CD14-positive monocyte (primary cell): ENCODE data around the gene PSEN1. TPM values are rescaled to one million over a fixed set of nuclear protein-coding genes. Genes with fewer than 3 reads are reported as not detected.

ENCODE experiments used
- DNase-seq, 3 donors: peaks; one replicate each; pipeline ENCODE4 v3.0.0-alpha.2; 2011 to 2022
- H2AFZ ChIP-seq: 2 replicates; pipeline ENCODE4 v1.6.0; 2012; ENCODE audit warnings: mild to moderate bottlenecking, low read depth, low read length, inconsistent platforms; ENCODE audit not compliant: insufficient read depth, poor library complexity, severe bottlenecking
- H3K27ac ChIP-seq, 2 donors: 1 replicate in 1 of 2; 2 replicates in 1 of 2; pipeline ENCODE4 v1.5.1; 2012 to 2013; ENCODE audit warnings: low read length in 2 of 2, control low read depth in 1 of 2, inconsistent platforms in 1 of 2, low read depth in 1 of 2, mild to moderate bottlenecking in 1 of 2
- H3K27me3 ChIP-seq, 2 donors: one replicate each; pipeline versions ENCODE4 v1.6.0 to v1.6.1; 2011 to 2013; ENCODE audit warnings: low read length in 2 of 2; ENCODE audit not compliant: control insufficient read depth in 2 of 2, insufficient read depth in 2 of 2
- H3K36me3 ChIP-seq, 2 donors: replicated peaks in 1 of 2; 1 replicate in 1 of 2; 2 replicates in 1 of 2; pipeline versions ENCODE4 v1.5.1 to v1.6.1; 2012 to 2013; ENCODE audit warnings: low read length in 2 of 2, control low read depth in 1 of 2, inconsistent platforms in 1 of 2, mild to moderate bottlenecking in 1 of 2; ENCODE audit not compliant: insufficient read depth in 2 of 2, control insufficient read depth in 1 of 2
- H3K4me1 ChIP-seq, 2 donors: 1 replicate in 1 of 2; 2 replicates in 1 of 2; pipeline versions ENCODE4 v1.5.1 to v1.6.1; 2012 to 2013; ENCODE audit warnings: low read length in 2 of 2, control low read depth in 1 of 2, inconsistent platforms in 1 of 2, mild to moderate bottlenecking in 1 of 2, moderate library complexity in 1 of 2; ENCODE audit not compliant: insufficient read depth in 2 of 2, control insufficient read depth in 1 of 2
- H3K4me2 ChIP-seq: replicated peaks from 2 replicates; pipeline ENCODE3; 2012; ENCODE audit warnings: low read length, moderate library complexity, mild to moderate bottlenecking; ENCODE audit not compliant: poor library complexity, severe bottlenecking; ENCODE audit errors: extremely low read depth
- H3K4me3 ChIP-seq, 3 experiments: fragments of 200-600 bp in 1 of 3; sonication (generic) in 1 of 3; replicated peaks in 1 of 3; 1 replicate in 2 of 3; 2 replicates in 1 of 3; pipeline ENCODE4 v1.5.1; 2011 to 2013; ENCODE audit warnings: low read length in 3 of 3, mild to moderate bottlenecking in 3 of 3, control low read depth in 2 of 3, low read depth in 2 of 3, inconsistent platforms in 1 of 3, moderate library complexity in 1 of 3
- H3K79me2 ChIP-seq: 2 replicates; pipeline ENCODE4 v1.6.0; 2012; ENCODE audit warnings: mild to moderate bottlenecking, control low read depth, inconsistent platforms, low read length, moderate library complexity; ENCODE audit not compliant: insufficient read depth
- H3K9ac ChIP-seq: 2 replicates; pipeline ENCODE4 v1.6.0; 2017; ENCODE audit warnings: low read length, mild to moderate bottlenecking; ENCODE audit not compliant: insufficient read depth, poor library complexity, severe bottlenecking
- H3K9me3 ChIP-seq, 2 donors: replicated peaks in 1 of 2; 1 replicate in 1 of 2; 2 replicates in 1 of 2; pipeline versions ENCODE4 v1.5.1 to v1.6.1; 2012 to 2013; ENCODE audit warnings: low read length in 2 of 2, control low read depth in 1 of 2; ENCODE audit not compliant: control insufficient read depth in 1 of 2, insufficient read depth in 1 of 2
- H4K20me1 ChIP-seq: 2 replicates; pipeline ENCODE4 v1.6.0; 2012; ENCODE audit warnings: mild to moderate bottlenecking, low read length, control low read depth, moderate library complexity; ENCODE audit not compliant: insufficient read depth
- H3K27ac Mint-ChIP-seq, 7 donors: one replicate each; pipeline ENCODE4 v1.8.0; 2020; ENCODE audit warnings: mild to moderate bottlenecking in 7 of 7, mixed read lengths in 7 of 7, moderate library complexity in 6 of 7, inconsistent platforms in 2 of 7
- H3K27me3 Mint-ChIP-seq, 3 donors: one replicate each; pipeline ENCODE4 v1.8.0; 2021 to 2022; ENCODE audit warnings: low read depth in 3 of 3, mild to moderate bottlenecking in 3 of 3, mixed read lengths in 3 of 3, moderate library complexity in 3 of 3, inconsistent platforms in 1 of 3
- H3K36me3 Mint-ChIP-seq, 2 donors: one replicate each; pipeline ENCODE4 v1.8.0; 2020; ENCODE audit warnings: mixed read lengths in 2 of 2, inconsistent platforms in 1 of 2, mild to moderate bottlenecking in 1 of 2
- H3K4me1 Mint-ChIP-seq: one replicate; pipeline ENCODE4 v1.8.0; 2020; ENCODE audit warnings: mild to moderate bottlenecking, mixed read lengths
- H3K4me3 Mint-ChIP-seq, 2 donors: one replicate each; pipeline ENCODE4 v1.8.0; 2020; ENCODE audit warnings: mild to moderate bottlenecking in 2 of 2, mixed read lengths in 2 of 2, moderate library complexity in 1 of 2
- H3K9me3 Mint-ChIP-seq, 7 donors: one replicate each; pipeline ENCODE4 v1.8.0; 2020 to 2022; ENCODE audit warnings: mixed read lengths in 7 of 7, mild to moderate bottlenecking in 6 of 7, moderate library complexity in 6 of 7, inconsistent platforms in 2 of 7
- CTCF ChIP-seq: fragments of 200-600 bp; IDR thresholded peaks from one replicate; pipeline ENCODE4 v1.8.0; 2022; ENCODE audit warnings: antibody characterized with exemption, mild to moderate bottlenecking
- WGBS: methylation state at CpG from one replicate; pipeline ENCODE4 v1.1.5; 2013; ENCODE audit warnings: missing lambda C conversion rate; ENCODE audit not compliant: insufficient coverage; 5-methylcytosine and 5-hydroxymethylcytosine counted together
- intact Hi-C, 2 donors: fragments of 100-400 bp; cut with micrococcal nuclease; formaldehyde crosslinking; loops; one replicate each; pipeline versions ENCODE4 v1.15.0 to v1.15.1; 2023
- polyA plus RNA-seq, 3 donors: library from polyadenylated mRNA; depleted of rRNA in 1 of 3; unstranded in 2 of 3; stranded (reverse) in 1 of 3; fragments of 300-500 nt in 2 of 3; fragments of >200 nt in 1 of 3; fragmentation: Illumina TruSeq in 2 of 3; gene quantifications; 1 replicate in 2 of 3; 2 replicates in 1 of 3; pipeline ENCODE4 v1.2.3, GENCODE V29; 2012 to 2021

PSEN1 gene
- polyA plus RNA-seq, 3 donors = 42.4 to 130 (median 85.6) TPM

GRCh38 chr14:73217411-73217810, 81.1 kb downstream of the PSEN1 start:
- Mint-ChIP-seq H3K27me3 (no peaks in the 10 kb centered on the region), H3K4me3 (no peak overlapping the region), H3K9me3 (no peaks in the 10 kb centered on the region), H3K36me3 (peaks cover 86 to 95% of the 10 kb centered on the region in 2 donors), H3K27ac (no peak overlapping the region), H3K4me1 (no peaks in the 10 kb centered on the region)
- H3K79me2 ChIP-seq = peaks cover 3% of the 10 kb centered on the region
- H3K4me3 ChIP-seq = no peak overlapping the region
- DNase-seq = no peak
- H2AFZ ChIP-seq = no peak overlapping the region
- H3K27me3 ChIP-seq = no peaks in the 10 kb centered on the region
- H3K9ac ChIP-seq = no peak overlapping the region
- H3K9me3 ChIP-seq = no peaks in the 10 kb centered on the region
- intact Hi-C loops = no loop called here
- H3K36me3 ChIP-seq = peaks cover 92 to 100% of the 10 kb centered on the region in 2 donors
- H3K4me1 ChIP-seq = no peaks in the 10 kb centered on the region
- no peak for TF ChIP-seq CTCF
- no peak overlapping the region for H3K27ac ChIP-seq
- WGBS = no CpG with 5 or more reads among the region's 1 CpG
- no peak overlapping the region for H3K4me2 ChIP-seq
- H4K20me1 ChIP-seq = peaks cover 97% of the 10 kb centered on the region

- H4K20me1 ChIP-seq = peaks cover 95% of the 10 kb centered on the region
- no peak for DNase-seq
- intact Hi-C loops = no loop called here
- no peak overlapping the region for H3K9ac ChIP-seq
- no peaks in the 10 kb centered on the region for H3K4me1 ChIP-seq
- no peak overlapping the region for H3K4me3 ChIP-seq
- H3K4me2 ChIP-seq = no peak overlapping the region
- no CpG with 5 or more reads among the region's 4 CpGs for WGBS
- Mint-ChIP-seq H3K27me3 (no peaks in the 10 kb centered on the region), H3K4me3 (no peak overlapping the region), H3K36me3 (peaks cover 84 to 96% of the 10 kb centered on the region in 2 donors), H3K4me1 (no peaks in the 10 kb centered on the region), H3K27ac (no peak overlapping the region), H3K9me3 (no peaks in the 10 kb centered on the region)
- H2AFZ ChIP-seq = no peak overlapping the region
- H3K27me3 ChIP-seq = no peaks in the 10 kb centered on the region
- no peak overlapping the region for H3K27ac ChIP-seq
- H3K9me3 ChIP-seq = no peaks in the 10 kb centered on the region
- peaks cover 3% of the 10 kb centered on the region for H3K79me2 ChIP-seq
- peaks cover 86 to 100% of the 10 kb centered on the region in 2 donors for H3K36me3 ChIP-seq
- TF ChIP-seq CTCF = no peak
Measured at GRCh38 chr14:73220061-73220460, 83.8 kb downstream of the PSEN1 start.
